Fibroblast of villous mesenchyme (primary cell): ENCODE data around the gene MED6. TPM values are rescaled to one million over a fixed set of nuclear protein-coding genes. Genes with fewer than 3 reads are reported as not detected.

Experiments
- DNase-seq: peaks from one replicate; pipeline ENCODE4 v3.0.0-alpha.2; 2010; ENCODE audit warnings: low read depth
- H3K4me3 ChIP-seq: 2 replicates; pipeline ENCODE4 v1.5.1; 2011; ENCODE audit warnings: low read depth, mild to moderate bottlenecking, low read length
- total RNA-seq: library from RNA; depleted of rRNA; stranded (reverse); fragments of >200 nt; gene quantifications from 2 replicates; pipeline ENCODE4 v1.2.3, GENCODE V29; 2012
- TF ChIP-seq, protein P1 (sequence below): IDR thresholded peaks from 2 replicates; pipeline ENCODE4 v1.5.1; 2012; ENCODE audit warnings: low read depth, mild to moderate bottlenecking, low read length; ENCODE audit not compliant: insufficient read depth

MED6 gene, protein sequence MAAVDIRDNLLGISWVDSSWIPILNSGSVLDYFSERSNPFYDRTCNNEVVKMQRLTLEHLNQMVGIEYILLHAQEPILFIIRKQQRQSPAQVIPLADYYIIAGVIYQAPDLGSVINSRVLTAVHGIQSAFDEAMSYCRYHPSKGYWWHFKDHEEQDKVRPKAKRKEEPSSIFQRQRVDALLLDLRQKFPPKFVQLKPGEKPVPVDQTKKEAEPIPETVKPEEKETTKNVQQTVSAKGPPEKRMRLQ
- 31.2 and 38.4 TPM in 2 replicates for total RNA-seq

DNA sequence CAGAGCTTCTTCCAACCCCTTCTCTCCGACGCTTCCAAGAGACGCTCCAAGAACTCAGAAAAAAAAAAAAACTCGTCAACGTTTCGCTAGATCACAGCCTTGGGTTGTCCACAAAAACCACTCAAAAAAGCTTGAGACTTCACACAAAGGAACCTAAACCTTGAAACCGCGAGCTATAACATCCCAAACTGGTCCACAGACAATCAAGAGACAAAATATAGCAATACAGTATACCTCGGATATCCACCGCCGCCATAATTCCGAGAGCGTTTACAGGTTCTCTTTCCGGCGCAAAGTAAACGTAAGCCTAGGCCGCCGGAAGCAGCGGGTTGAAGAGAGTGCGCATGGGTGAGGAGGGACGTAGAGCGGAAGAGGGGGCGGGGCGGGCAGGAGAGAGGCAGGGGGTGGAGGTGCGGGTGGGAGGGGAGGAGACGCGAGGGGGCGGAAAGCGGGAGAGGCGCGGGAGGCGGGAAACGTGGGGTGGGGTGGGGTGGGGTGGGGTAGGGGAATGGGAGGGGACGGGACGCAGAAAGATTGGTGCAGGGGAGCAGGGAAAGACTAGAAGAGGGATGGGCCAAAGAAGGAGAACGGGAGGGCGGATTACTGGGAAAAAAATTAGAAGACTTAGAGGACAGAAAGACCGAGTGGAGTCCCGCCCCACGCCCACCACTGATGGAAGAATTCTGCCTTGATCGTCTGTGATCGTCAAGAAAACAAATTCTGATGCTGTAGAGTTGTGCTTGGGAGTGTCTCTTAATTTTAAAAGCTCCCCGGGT, at the start of gene MED6:
Gene MED6, minus strand, starts transcription at position 274 of the 776 bp plus-strand sequence. Its CDS starts 18 bp downstream, at position 256.
- TF ChIP-seq, protein P1, sequence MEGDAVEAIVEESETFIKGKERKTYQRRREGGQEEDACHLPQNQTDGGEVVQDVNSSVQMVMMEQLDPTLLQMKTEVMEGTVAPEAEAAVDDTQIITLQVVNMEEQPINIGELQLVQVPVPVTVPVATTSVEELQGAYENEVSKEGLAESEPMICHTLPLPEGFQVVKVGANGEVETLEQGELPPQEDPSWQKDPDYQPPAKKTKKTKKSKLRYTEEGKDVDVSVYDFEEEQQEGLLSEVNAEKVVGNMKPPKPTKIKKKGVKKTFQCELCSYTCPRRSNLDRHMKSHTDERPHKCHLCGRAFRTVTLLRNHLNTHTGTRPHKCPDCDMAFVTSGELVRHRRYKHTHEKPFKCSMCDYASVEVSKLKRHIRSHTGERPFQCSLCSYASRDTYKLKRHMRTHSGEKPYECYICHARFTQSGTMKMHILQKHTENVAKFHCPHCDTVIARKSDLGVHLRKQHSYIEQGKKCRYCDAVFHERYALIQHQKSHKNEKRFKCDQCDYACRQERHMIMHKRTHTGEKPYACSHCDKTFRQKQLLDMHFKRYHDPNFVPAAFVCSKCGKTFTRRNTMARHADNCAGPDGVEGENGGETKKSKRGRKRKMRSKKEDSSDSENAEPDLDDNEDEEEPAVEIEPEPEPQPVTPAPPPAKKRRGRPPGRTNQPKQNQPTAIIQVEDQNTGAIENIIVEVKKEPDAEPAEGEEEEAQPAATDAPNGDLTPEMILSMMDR, result no peak
- peak within 1 kb of the TSS; percentile 91 for H3K4me3 ChIP-seq
- peak; percentile 94 for DNase-seq

DNA sequence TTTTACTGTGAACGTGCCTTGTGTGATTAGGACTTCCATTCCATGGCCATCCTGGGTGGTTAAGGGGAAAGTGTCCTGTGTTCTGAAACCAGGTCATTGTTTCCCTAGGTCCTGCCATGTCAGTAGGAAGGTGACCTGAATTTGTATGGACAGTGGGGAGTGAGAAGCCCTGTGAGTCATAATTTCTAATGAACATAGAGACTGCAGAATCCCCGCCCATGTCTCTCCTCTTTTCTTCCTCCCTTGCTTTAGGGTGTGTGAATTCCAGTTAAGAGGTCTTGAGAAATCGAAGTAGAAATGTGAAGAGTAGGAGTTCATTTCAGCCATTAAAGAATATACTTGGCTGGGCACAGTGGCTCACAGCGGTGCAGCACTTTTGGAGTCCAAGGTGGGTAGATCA, 49.3 kb upstream of the MED6 start:
- DNase-seq, result no peak
- TF ChIP-seq, protein P1, result no peak
- H3K4me3 ChIP-seq, result no peak overlapping the region

DNA sequence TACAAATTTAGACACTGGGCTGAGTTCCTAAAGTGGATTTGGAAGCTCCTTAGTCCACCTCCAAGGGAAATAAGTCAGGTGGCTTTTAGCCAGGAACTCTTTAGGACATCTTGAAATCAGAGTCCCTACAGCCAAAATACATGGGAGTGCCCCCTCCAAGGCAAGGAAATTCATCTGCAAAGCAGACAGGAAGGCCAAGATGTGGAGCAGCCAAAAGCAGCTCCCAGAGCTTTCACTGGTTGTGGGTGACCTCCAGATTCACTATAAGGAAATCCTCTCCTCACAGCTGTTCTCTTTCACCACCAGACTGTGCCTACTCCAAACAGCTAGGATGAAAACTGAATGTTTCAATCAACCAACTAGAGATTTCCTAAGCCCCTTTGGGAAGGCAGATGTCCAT, 47.9 kb upstream of the MED6 start:
- TF ChIP-seq, protein P1, result no peak
- no peak overlapping the region for H3K4me3 ChIP-seq
- no peak for DNase-seq

GRCh38 chr14:70646705-70647104, 46.2 kb upstream of the MED6 start:
- TF ChIP-seq, protein P1, result no peak
- no peak overlapping the region for H3K4me3 ChIP-seq

GRCh38 chr14:70645892-70646291, 45.4 kb upstream of the MED6 start:
- DNase-seq, result no peak
- H3K4me3 ChIP-seq, result no peak overlapping the region
- TF ChIP-seq, protein P1, result no peak

More at GRCh38 chr14:70646705-70647104, 46.2 kb upstream of the MED6 start:
- no peak for DNase-seq

- H3K4me3 ChIP-seq, result no peak overlapping the region
- no peak for DNase-seq
- TF ChIP-seq, protein P1, result no peak
Measured at GRCh38 chr14:70643967-70644366, 43.5 kb upstream of the MED6 start.
